Small intestine (tissue), 16 donors: Measurements from ENCODE around the gene ZNF382. TPM values are rescaled to one million over a fixed set of nuclear protein-coding genes. Genes with fewer than 3 reads are reported as not detected.

Experiments used
- DNase-seq, 2 donors: peaks; one replicate each; pipeline versions ENCODE4 v3.0.0 to v3.0.0-alpha.2; 2013
- FAIRE-seq: peaks from 2 replicates; lab custom pipeline; 2012; peaks lifted over from hg19 to GRCh38; lab: Jason Lieb, UNC
- H3K27ac ChIP-seq, 3 donors: one replicate each; pipeline ENCODE4 v1.5.1; 2013; ENCODE audit warnings: low read length in 2 of 3, mild to moderate bottlenecking in 2 of 3, control low read depth in 1 of 3, inconsistent platforms in 1 of 3, low read depth in 1 of 3, moderate library complexity in 1 of 3
- H3K27me3 ChIP-seq, 3 donors: one replicate each; pipeline ENCODE4 v1.6.1; 2013; ENCODE audit warnings: low read length in 3 of 3, inconsistent platforms in 1 of 3; ENCODE audit not compliant: control insufficient read depth in 3 of 3, insufficient read depth in 3 of 3
- H3K36me3 ChIP-seq, 3 donors: one replicate each; pipeline ENCODE4 v1.6.1; 2013; ENCODE audit warnings: low read length in 3 of 3, inconsistent platforms in 1 of 3, low read depth in 1 of 3, mild to moderate bottlenecking in 1 of 3, moderate library complexity in 1 of 3; ENCODE audit not compliant: control insufficient read depth in 3 of 3, insufficient read depth in 2 of 3
- H3K4me1 ChIP-seq, 3 donors: one replicate each; pipeline ENCODE4 v1.6.1; 2013; ENCODE audit warnings: low read length in 2 of 3, inconsistent platforms in 1 of 3, low read depth in 1 of 3, mild to moderate bottlenecking in 1 of 3, moderate library complexity in 1 of 3; ENCODE audit not compliant: control insufficient read depth in 3 of 3, insufficient read depth in 2 of 3
- H3K4me3 ChIP-seq, 3 donors: one replicate each; pipeline ENCODE4 v1.5.1; 2013; ENCODE audit warnings: low read length in 3 of 3, control low read depth in 1 of 3, inconsistent platforms in 1 of 3, low read depth in 1 of 3, mild to moderate bottlenecking in 1 of 3, moderate library complexity in 1 of 3
- H3K9me3 ChIP-seq, 2 donors: one replicate each; pipeline ENCODE4 v1.6.1; 2013; ENCODE audit warnings: low read depth in 1 of 2, low read length in 1 of 2; ENCODE audit not compliant: control insufficient read depth in 2 of 2, insufficient read depth in 1 of 2
- WGBS, 3 donors: extraction: QIAGEN DNeasy Blood & Tissue Kit; methylation state at CpG; one replicate each; pipeline ENCODE4 v1.1.7; 2013; 5-methylcytosine and 5-hydroxymethylcytosine counted together
- long read RNA-seq, 10 donors: transcript quantifications; one replicate each; lab custom pipeline, GENCODE V29; 2026
- polyA plus RNA-seq, 4 donors: library from polyadenylated mRNA; stranded (reverse) in 3 of 4; unstranded in 1 of 4; fragments of 200-250 nt in 3 of 4; fragments of 120-200 nt in 1 of 4; gene quantifications; one replicate each; pipeline versions ENCODE4 v1.2.1 to v1.2.3, GENCODE V29; 2013
- donor health status: healthy with polysubstance abuse.
- donor health status: control.
- donor health status: control.
- donor health status: Bipolar disorder and iron deficiency.
- donor health status: healthy.

ZNF382 gene
- polyA plus RNA-seq = 1 to 10 TPM in 1 of 4 donors, under 1 TPM in 1, not detected in 2; 0.64 to 1.5 TPM
- long read RNA-seq, donor 1, partial matches to known transcripts = 0 of 1 reads
- long read RNA-seq, donor 1, other reads (novel, unspliced or antisense) = 0 of 1 reads
- long read RNA-seq, donor 2 = 0 reads
- long read RNA-seq, donor 3, partial matches to known transcripts = 0 of 1 reads
- long read RNA-seq, donor 3, other reads (novel, unspliced or antisense) = 0 of 1 reads
- long read RNA-seq, donor 4 = 0 reads
- long read RNA-seq, donor 5 = 0 reads
- long read RNA-seq, donor 6 = 0 reads
- long read RNA-seq, donor 7, partial matches to known transcripts = 9 of 11 reads
- long read RNA-seq, donor 7, other reads (novel, unspliced or antisense) = 0 of 11 reads
- long read RNA-seq, donor 8 = 0 reads
- long read RNA-seq, donor 9 = 0 reads
- long read RNA-seq, donor 10 = 0 reads

DNA sequence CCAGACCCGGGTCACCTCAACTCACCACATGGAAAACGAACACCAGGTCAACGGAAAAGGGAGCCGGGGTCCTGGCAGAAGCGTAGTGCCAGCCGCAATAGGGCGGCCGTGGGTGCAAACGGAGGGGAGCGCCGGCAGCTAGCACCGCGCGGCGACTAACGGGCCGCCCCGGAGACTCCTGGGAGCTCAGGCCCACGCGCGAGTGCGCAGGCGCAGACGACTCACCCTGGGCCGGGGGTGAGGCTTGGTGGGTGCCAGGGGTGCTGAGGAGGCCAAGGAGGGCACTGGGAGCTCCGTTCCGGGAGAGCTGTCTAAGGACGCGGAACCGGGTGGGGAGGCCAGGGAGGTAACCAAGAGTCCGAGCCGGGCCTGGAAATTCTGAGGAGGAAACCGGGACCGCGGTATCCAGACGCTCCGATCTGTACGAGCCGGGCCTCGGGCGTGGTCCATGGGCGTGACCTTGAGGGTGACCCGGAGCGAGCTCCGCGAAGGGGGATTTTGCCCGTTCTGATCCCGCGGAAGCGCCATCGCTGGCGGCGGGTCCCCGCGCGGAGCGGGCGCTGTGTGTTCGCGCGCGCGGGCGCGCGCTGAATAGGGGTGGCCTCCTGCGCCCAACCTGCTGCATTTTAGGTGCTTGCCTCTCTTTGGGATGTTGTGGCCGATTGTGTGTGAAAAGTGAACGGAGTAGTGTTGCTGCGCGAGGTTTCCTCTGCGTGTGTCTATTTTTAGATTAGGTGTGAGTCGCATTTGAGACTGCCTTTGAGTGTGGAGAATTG is at the start of gene ZNF382:
ZNF382 (plus strand) TSS at position 213 of the 776 bp plus-strand sequence. CDS start 4,602 bp downstream, outside the sequence.
- WGBS, 3 donors = 2 to 36% (median 27%) methylated on average over 69 to 73 of the region's 73 CpGs
- peaks cover 0 to 6% of the 10 kb centered on the region in 2 donors for H3K9me3 ChIP-seq
- FAIRE-seq = no peak

DNA sequence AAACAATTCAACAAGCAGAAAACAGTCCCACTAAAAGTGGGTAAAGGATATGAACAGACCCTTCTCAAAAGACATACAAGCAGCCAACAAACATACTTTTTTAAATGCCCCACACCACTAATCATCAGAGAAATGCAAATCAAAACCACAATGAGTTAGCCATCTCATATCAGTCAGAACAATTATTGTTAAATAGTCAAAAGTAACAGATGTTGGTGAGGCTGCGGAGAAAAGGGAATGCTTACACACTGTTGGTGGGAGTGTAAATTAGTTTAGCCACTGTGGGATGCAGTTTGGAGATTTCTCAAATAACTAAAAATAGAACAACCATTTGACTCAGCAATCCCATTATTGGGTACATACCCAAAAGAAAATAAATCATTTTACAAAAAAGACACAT is 40.7 kb upstream of the ZNF382 start:
- peaks cover 12 to 22% (median 15%) of the 10 kb centered on the region in 3 donors for H3K36me3 ChIP-seq
- WGBS, 3 donors = 80 to 96% (median 95%) methylated on average over 1 of the region's 1 CpG
- FAIRE-seq (no peak), DNase-seq (no peak)
- H3K27ac ChIP-seq = no peak overlapping the region
- no peaks in the 10 kb centered on the region for H3K4me1 ChIP-seq
- no peak overlapping the region for H3K4me3 ChIP-seq
- peaks cover 11 to 55% of the 10 kb centered on the region in 2 donors for H3K9me3 ChIP-seq
- H3K27me3 ChIP-seq = no peaks in the 10 kb centered on the region

More for the DNA sequence above, at the start of gene ZNF382:
- DNase-seq = peak; percentile 34 to 70
- H3K27ac ChIP-seq = peak within 1 kb of the TSS; percentile 52 to 87 (median 57)
- peaks cover 0 to 2% (median 0%) of the 10 kb centered on the region in 3 donors for H3K36me3 ChIP-seq
- H3K27me3 ChIP-seq = no peaks in the 10 kb centered on the region
- peaks cover 0 to 4% (median 0%) of the 10 kb centered on the region in 3 donors for H3K4me1 ChIP-seq
- H3K4me3 ChIP-seq = peak within 1 kb of the TSS; percentile 59 to 80 (median 71)

DNA sequence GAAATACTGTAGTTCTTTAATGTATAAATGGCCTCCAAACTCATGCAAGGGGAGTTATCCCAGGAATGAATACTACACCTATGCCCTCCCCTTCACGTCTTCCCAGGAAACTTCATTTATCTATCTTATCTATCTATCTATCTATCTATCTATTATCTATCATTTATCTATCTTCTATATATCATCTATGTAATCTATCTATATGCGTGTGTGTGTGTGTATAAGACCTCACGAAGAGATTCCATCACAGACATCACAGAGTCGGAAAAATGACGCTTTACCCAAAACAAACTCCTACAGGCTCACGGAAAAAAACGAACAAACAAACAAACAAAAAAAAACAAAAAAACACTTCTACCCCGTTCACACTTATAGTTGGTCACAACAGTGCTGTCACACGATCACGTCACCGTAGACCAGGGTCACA is 32.5 kb upstream of the ZNF382 start:
- WGBS, 3 donors = 1 to 5% (median 3%) methylated on average over 11 of the region's 11 CpGs
- Histone ChIP-seq H3K36me3 (peaks cover 8 to 22% (median 13%) of the 10 kb centered on the region in 3 donors), H3K4me1 (peaks cover 0 to 3% (median 0%) of the 10 kb centered on the region in 3 donors), H3K27ac (peak overlapping the region; percentile 76 to 93 (median 84)), H3K27me3 (no peaks in the 10 kb centered on the region), H3K4me3 (peak overlapping the region; percentile 68 to 91 (median 69)), H3K9me3 (peaks cover 0 to 32% of the 10 kb centered on the region in 2 donors)
- FAIRE-seq (no peak), DNase-seq (no peak)

DNA sequence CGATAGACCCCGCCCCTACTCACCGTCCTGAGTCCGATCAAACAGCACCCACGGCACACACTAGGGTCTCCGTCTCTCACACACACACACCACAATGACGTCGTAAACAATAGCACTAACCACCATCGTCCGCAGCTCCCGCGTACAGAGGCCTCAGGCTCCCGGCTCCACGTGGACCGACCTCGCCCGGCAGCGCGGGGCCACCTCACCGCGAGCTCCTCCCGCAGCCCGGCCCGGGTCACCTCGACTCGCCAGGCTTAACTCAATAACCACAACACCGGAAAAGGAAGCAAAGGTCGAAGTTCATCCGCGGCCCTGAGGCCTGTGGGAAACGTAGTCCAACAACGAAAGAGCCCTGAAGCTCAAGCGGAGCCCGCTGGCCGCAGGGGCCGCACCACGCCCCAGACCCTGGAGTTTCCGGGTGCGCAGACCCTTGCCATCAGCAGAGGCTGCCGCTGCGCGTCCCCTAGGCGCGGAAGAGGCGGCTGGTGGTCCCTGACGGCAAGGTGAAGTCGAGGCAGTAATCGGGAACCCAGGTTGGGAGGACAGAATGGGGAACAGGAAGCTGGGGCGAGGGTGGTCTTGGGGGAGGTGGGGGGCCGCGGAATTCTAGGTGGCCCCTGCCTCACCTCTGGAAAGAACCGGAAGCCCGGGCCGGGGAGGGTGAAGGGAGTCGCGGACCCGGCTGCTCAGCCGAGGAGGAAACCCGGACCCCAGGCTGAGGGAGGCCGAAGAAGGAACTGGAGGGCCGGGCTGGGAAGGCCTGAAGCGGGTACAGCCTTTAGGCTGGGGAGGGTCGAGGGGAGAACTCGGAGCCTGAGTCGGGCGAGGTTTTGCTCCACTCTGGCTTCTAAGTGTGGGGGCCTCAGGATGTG is 31.9 kb upstream of the ZNF382 start, which contains the start of gene ZNF529:
ZNF529 (minus strand) TSS at position 273 of the 875 bp plus-strand sequence. CDS start 946 bp downstream, outside the sequence.
- 1% methylated on average over 66 of the region's 66 CpGs for WGBS, 3 donors
- Histone ChIP-seq H3K4me3 (peak within 1 kb of the TSS; percentile 68 to 91 (median 69)), H3K27me3 (no peaks in the 10 kb centered on the region), H3K27ac (peak within 1 kb of the TSS; percentile 76 to 93 (median 84)), H3K4me1 (peaks cover 0 to 3% (median 0%) of the 10 kb centered on the region in 3 donors), H3K9me3 (peaks cover 0 to 34% of the 10 kb centered on the region in 2 donors), H3K36me3 (peaks cover 10 to 25% (median 14%) of the 10 kb centered on the region in 3 donors)
- FAIRE-seq (no peak), DNase-seq (peak; percentile 96 to 98)

DNA sequence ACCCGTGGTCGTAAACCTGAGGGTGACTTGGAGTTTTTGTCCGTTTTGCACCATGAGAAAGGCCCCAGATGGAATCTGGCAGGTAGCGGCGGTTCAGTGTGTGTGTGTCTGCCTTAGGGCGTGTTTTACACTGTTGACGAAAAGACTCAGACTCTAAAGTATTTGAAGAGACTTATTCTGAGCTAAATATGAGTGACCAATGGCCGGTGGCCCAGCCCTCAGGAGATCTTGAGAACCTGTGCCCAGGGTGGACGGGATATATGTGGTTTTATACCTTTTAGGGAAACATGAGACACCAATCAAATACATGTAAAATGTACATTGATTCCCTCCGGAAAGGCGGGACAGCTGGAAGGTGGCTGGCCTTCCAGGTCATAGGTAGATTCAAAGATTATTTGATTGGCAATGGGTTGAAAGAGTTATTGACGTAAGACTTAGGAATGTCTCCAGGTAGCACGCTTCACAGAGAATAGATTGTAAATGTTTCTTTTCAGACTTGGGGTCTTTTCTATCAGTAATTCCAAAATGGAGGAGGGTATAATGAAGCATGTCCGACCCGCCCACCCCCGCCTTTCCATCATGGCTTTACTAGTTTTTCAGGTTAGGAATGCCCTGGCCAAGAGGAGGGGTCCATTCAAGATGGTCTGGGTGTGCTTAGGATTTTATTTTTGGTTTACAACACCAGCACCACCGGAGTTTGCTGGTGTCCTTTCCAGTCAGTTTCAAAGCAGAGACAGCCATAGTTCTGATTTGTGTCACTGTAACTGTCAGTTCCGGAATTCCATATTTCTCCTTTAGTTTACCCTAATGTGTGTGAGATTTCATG is 31.0 kb upstream of the ZNF382 start:
- WGBS, 3 donors = 27 to 36% (median 34%) methylated on average over 18 of the region's 18 CpGs
- peak overlapping the region; percentile 68 to 91 (median 69) for H3K4me3 ChIP-seq
- peaks cover 0 to 36% of the 10 kb centered on the region in 2 donors for H3K9me3 ChIP-seq
- H3K27ac ChIP-seq = peak overlapping the region; percentile 76 to 93 (median 84)
- H3K4me1 ChIP-seq = peaks cover 0 to 3% (median 0%) of the 10 kb centered on the region in 3 donors
- peak; percentile 5 to 71 for DNase-seq
- FAIRE-seq = no peak
- H3K27me3 ChIP-seq = no peaks in the 10 kb centered on the region
- peaks cover 6 to 31% (median 11%) of the 10 kb centered on the region in 3 donors for H3K36me3 ChIP-seq

DNA sequence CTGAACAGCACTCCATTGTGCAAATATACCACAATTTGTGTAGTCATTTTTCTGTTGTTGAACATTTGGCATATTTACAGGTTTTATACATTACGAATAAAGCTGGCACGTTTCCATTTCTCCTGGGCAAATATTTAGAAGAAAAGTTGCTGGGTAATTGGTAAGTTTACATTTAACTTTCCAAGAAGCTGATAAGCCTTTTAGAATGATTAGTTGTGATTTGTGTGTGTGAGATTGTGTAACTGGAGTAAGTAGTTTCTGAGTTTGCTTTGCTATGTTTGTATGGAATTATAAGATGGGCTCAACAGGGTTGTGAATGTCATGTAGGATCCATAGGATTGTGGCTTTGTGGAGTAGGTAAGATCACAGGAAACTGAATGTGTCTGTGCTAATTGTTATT is 30.4 kb upstream of the ZNF382 start:
- FAIRE-seq (no peak), DNase-seq (no peak)
- H3K9me3 ChIP-seq = peaks cover 0 to 33% of the 10 kb centered on the region in 2 donors
- 65 to 88% (median 80%) methylated on average over 2 of the region's 2 CpGs for WGBS, 3 donors
- H3K27me3 ChIP-seq = no peaks in the 10 kb centered on the region
- H3K4me1 ChIP-seq = peaks cover 0 to 3% (median 0%) of the 10 kb centered on the region in 3 donors
- peak overlapping the region in 1 of 3 donors; percentile 68 for H3K4me3 ChIP-seq
- peak overlapping the region in 1 of 3 donors; percentile 84 for H3K27ac ChIP-seq
- H3K36me3 ChIP-seq = peaks cover 8 to 27% (median 11%) of the 10 kb centered on the region in 3 donors
